B cell (primary cell): ENCODE results near the gene RIPOR2. TPM values are rescaled to one million over a fixed set of nuclear protein-coding genes. Genes with fewer than 3 reads are reported as not detected.

Experiments
- ATAC-seq: fragments of 200-7000 bp; cut with Tn5 transposase; one replicate; pipeline ENCODE4 v1.10.0; 2021; ENCODE audit warnings: low read depth, mild to moderate bottlenecking, moderate number of reproducible peaks, moderate library complexity
- CTCF ChIA-PET: fragments of 350-600 bp; sonication (Branson Sonifier 250); formaldehyde crosslinking; loops from one replicate; lab custom pipeline; 2021; ENCODE audit warnings: antibody characterized with exemption, inconsistent platforms; lab: Charles Lee
- POLR2A ChIA-PET: fragments of 350-600 bp; sonication (Branson Sonifier 250); formaldehyde crosslinking; loops from one replicate; lab custom pipeline; 2021; ENCODE audit warnings: antibody characterized with exemption; lab: Charles Lee
- DNase-seq: peaks from one replicate; pipeline ENCODE4 v3.0.0; 2013
- H2AFZ ChIP-seq: 2 replicates; pipeline ENCODE4 v1.6.1; 2012; ENCODE audit warnings: mild to moderate bottlenecking, low read depth, low read length; ENCODE audit not compliant: insufficient read depth, poor library complexity, severe bottlenecking
- H3K27ac ChIP-seq, 2 donors: 1 replicate in 1 of 2; 2 replicates in 1 of 2; pipeline ENCODE4 v1.5.1; 2012 to 2013; ENCODE audit warnings: low read length in 2 of 2, mild to moderate bottlenecking in 2 of 2, moderate library complexity in 1 of 2
- H3K27me3 ChIP-seq, 4 experiments: fragments of 200-600 bp in 1 of 4; sonication (generic) in 1 of 4; replicated peaks in 1 of 4; 1 replicate in 2 of 4; 2 replicates in 2 of 4; pipeline versions ENCODE4 v1.6.1 to v1.7.0; 2013 to 2016; ENCODE audit warnings: low read length in 3 of 4, mild to moderate bottlenecking in 2 of 4, mixed read lengths in 1 of 4, moderate library complexity in 1 of 4; ENCODE audit not compliant: insufficient read depth in 4 of 4, control insufficient read depth in 3 of 4; ENCODE audit errors: control extremely low read depth in 1 of 4
- H3K36me3 ChIP-seq, 2 experiments: replicated peaks in 1 of 2; 1 replicate in 1 of 2; 2 replicates in 1 of 2; pipeline versions ENCODE4 v1.6.1 to v1.7.1; 2013; ENCODE audit warnings: low read length in 1 of 2; ENCODE audit not compliant: insufficient read depth in 2 of 2, control insufficient read depth in 1 of 2; ENCODE audit errors: control extremely low read depth in 1 of 2, extremely low read depth in 1 of 2
- H3K4me1 ChIP-seq, 2 donors: fragments of 200-600 bp in 1 of 2; sonication (generic) in 1 of 2; 1 replicate in 1 of 2; 2 replicates in 1 of 2; pipeline versions ENCODE4 v1.5.1 to v1.6.1; 2013 to 2017; ENCODE audit warnings: low read length in 2 of 2; ENCODE audit not compliant: control insufficient read depth in 2 of 2, insufficient read depth in 2 of 2
- H3K4me2 ChIP-seq: replicated peaks from 2 replicates; pipeline ENCODE3; 2012; ENCODE audit warnings: mild to moderate bottlenecking, low read depth, low read length; ENCODE audit not compliant: poor library complexity, severe bottlenecking
- H3K4me3 ChIP-seq, 5 experiments: fragments of 200-600 bp in 1 of 5; sonication (generic) in 1 of 5; 1 replicate in 3 of 5; 2 replicates in 2 of 5; pipeline versions ENCODE4 v1.5.1 to v1.7.0; 2011 to 2016; ENCODE audit warnings: low read length in 4 of 5, mild to moderate bottlenecking in 4 of 5, low read depth in 2 of 5, control low read depth in 1 of 5, moderate library complexity in 1 of 5; ENCODE audit not compliant: insufficient read depth in 1 of 5; ENCODE audit errors: control extremely low read depth in 1 of 5, extremely low read depth in 1 of 5
- H3K79me2 ChIP-seq: fragments of 200-600 bp; sonication (generic); one replicate; pipeline ENCODE4 v1.6.0; 2016; ENCODE audit warnings: low read length; ENCODE audit not compliant: control insufficient read depth, insufficient read depth
- H3K9ac ChIP-seq: fragments of 200-600 bp; sonication (generic); 2 replicates; pipeline ENCODE4 v1.6.1; 2017; ENCODE audit warnings: mild to moderate bottlenecking, low read length, moderate library complexity
- H3K9me3 ChIP-seq, 3 donors: one replicate each; pipeline versions ENCODE4 v1.6.1 to v1.7.1; 2013; ENCODE audit warnings: low read length in 2 of 3; ENCODE audit not compliant: control insufficient read depth in 2 of 3, insufficient read depth in 1 of 3; ENCODE audit errors: control extremely low read depth in 1 of 3
- H4K20me1 ChIP-seq: 2 replicates; pipeline ENCODE4 v1.6.0; 2012; ENCODE audit warnings: mild to moderate bottlenecking, low read length; ENCODE audit not compliant: insufficient read depth, control insufficient read depth, poor library complexity, severe bottlenecking
- H3K27ac Mint-ChIP-seq: one replicate; pipeline ENCODE4 v1.8.0; 2021; ENCODE audit warnings: mixed read lengths
- H3K27me3 Mint-ChIP-seq: one replicate; pipeline ENCODE4 v1.8.0; 2021; ENCODE audit warnings: mixed read lengths
- H3K4me1 Mint-ChIP-seq: one replicate; pipeline ENCODE4 v1.8.0; 2021; ENCODE audit warnings: mixed read lengths
- H3K4me3 Mint-ChIP-seq: one replicate; pipeline ENCODE4 v1.8.0; 2021; ENCODE audit warnings: mixed read lengths
- H3K9me3 Mint-ChIP-seq: one replicate; pipeline ENCODE4 v1.8.0; 2022; ENCODE audit warnings: mixed read lengths; ENCODE audit not compliant: insufficient read depth
- CTCF ChIP-seq: fragments of 200-600 bp; IDR thresholded peaks from one replicate; pipeline ENCODE4 v1.8.0; 2022; ENCODE audit warnings: antibody characterized with exemption, mild to moderate bottlenecking
- EZH2 ChIP-seq: IDR thresholded peaks from 2 replicates; pipeline ENCODE4 v1.6.1; 2012; ENCODE audit warnings: borderline replicate concordance, low read depth, mild to moderate bottlenecking, moderate library complexity, low read length; ENCODE audit not compliant: insufficient read depth, poor library complexity, severe bottlenecking
- WGBS: methylation state at CpG from one replicate; pipeline ENCODE4 v1.1.5; 2013; ENCODE audit warnings: missing lambda C conversion rate; ENCODE audit not compliant: insufficient coverage; 5-methylcytosine and 5-hydroxymethylcytosine counted together
- intact Hi-C: fragments of 100-400 bp; cut with micrococcal nuclease; formaldehyde crosslinking; loops from one replicate; pipeline ENCODE4 v1.10.0; 2022
- polyA plus RNA-seq: library from polyadenylated mRNA; depleted of rRNA; stranded (reverse); fragments of >200 nt; gene quantifications from 2 replicates; pipeline ENCODE4 v1.2.3, GENCODE V29; 2012
- total RNA-seq, 2 donors: library from RNA; stranded (reverse); fragments of 120-200 nt in 1 of 2; gene quantifications; 1 replicate in 1 of 2; 2 replicates in 1 of 2; pipeline versions ENCODE4 v1.2.3 to v1.2.4, GENCODE V29; 2013 to 2022

The RIPOR2 gene
- total and polyA plus RNA-seq, 2 donors (not counting 1 experiment from before 2014, with no cell fraction given): 300 to 430 TPM

DNA sequence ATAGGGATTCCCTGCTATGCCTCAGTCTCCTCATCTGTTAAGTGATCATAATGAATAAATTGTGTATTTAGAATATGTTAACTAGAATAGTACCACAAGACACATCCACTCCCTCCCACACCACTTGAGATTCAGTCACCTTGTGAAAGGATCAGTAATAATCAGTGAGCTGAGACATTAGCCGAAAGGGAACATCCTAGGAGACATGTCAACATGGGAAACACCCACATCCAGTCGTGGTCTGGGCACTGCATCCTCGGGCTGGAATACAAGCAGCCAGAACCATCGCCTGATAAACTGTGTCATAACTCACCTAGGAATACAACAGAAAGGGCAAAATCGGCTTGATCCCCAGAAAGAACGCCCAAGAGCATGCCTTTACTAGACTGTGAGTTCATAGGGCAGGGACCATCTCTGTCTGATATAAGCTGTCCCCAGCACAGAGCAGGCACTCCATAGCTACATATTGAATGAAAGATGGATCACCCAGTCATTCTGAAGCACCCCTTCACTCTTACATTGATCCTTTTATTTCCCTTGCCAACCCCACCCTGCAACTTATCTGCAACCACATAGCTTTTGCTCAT, 23.9 kb downstream of the RIPOR2 start:
- POLR2A ChIA-PET: interaction anchor here (0.6 to 4.8 kb wide), 11 partner anchors 8 to 102 kb away, joined by 3 to 46 read pairs (median 6); partner anchors contain the start of gene RIPOR2
- DNase-seq (no peak), ATAC-seq (no peak)
- Histone ChIP-seq H3K36me3 (peaks cover 0 to 83% of the 10 kb centered on the region in 2 experiments), H3K79me2 (peaks cover 100% of the 10 kb centered on the region), H3K9ac (peak overlapping the region; percentile 69), H3K4me2 (peak overlapping the region; percentile 93), H3K4me1 (peaks cover 95 to 98% of the 10 kb centered on the region in 2 donors), H3K9me3 (no peaks in the 10 kb centered on the region), H2AFZ (no peak overlapping the region), H4K20me1 (peaks cover 100% of the 10 kb centered on the region), H3K27ac (peak overlapping the region; percentile 83 to 93), H3K4me3 (peak overlapping the region; percentile 45 to 66 (median 58)), H3K27me3 (no peaks in the 10 kb centered on the region)
- Mint-ChIP-seq H3K4me3 (peak overlapping the region; percentile 90), H3K4me1 (peaks cover 94% of the 10 kb centered on the region), H3K27me3 (no peaks in the 10 kb centered on the region), H3K9me3 (no peaks in the 10 kb centered on the region), H3K27ac (peak overlapping the region; percentile 89)
- CTCF ChIA-PET: interaction anchor here (0.9 to 7.4 kb wide), 18 partner anchors 8 to 245 kb away, joined by 3 to 148 read pairs (median 10); partner anchors contain the start of genes ACOT13, RIPOR2 and TDP2
- TF ChIP-seq EZH2 (no peak), CTCF (no peak)
- 73% methylated on average over 5 of the region's 6 CpGs for WGBS
- intact Hi-C loops: loop anchor here (1.0 to 2.0 kb wide), 3 partner anchors 20 to 79 kb away; no protein-coding TSS in a partner anchor
